ENCODE results near the gene ZGPAT. TPM values are rescaled to one million over a fixed set of nuclear protein-coding genes. Genes with fewer than 3 reads are reported as not detected.

Gene ZGPAT
- total and polyA plus RNA-seq, 2 of the 4 experiments (the other 2 are of a cell fraction) = 13.4 to 20.2 TPM

DNA sequence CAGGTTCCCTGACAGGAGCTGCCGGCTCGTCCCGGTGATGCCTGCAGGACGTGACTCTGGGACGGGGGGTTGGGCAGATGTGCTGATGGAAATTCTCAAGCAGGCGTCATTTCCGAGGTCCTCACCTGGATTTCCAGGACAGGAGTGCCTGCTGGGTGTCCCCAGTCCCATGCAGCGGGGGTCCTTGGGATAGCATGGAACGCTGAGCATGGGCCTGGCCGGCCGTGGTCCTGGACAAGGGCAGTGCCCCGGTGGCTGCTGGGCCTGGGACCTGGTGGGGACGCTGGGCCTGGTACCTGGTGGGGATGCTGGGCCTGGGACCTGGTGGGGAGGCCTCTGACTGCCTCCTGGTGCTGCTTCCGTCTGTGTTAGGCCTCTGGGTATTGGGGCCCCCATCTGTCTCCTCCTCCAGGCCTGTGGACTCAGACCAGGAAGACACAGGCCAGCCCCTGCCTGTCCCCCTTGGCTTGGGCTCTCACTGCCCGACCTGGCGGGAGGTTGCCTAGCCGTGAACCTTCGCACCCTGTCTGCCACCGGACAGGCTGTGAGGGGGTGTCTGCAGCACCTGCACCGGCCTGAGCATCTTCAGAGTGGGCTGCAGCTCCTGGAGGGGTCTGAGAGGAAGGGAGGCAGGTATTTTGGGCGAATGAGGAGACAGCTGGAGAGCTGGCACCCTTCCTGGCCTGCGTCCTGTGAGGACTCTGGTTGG is 43.5 kb upstream of the ZGPAT start:
- Histone ChIP-seq H4K91ac (ENCODE audit: insufficient read depth, low read depth, low read length) (no peak overlapping the region), H3K27ac (ENCODE audit: insufficient read depth, low read length) (no peak overlapping the region), H3K9ac (ENCODE audit: low read depth, low read length) (no peak overlapping the region), H3K9me1 (ENCODE audit: insufficient read depth, low read length) (0 out of 2 replicates have a peak, but pooled peaks cover 3% of the 10 kb centered on the region), H3K56ac (ENCODE audit: extremely low read depth, insufficient read depth, low read length) (no peak overlapping the region), H2AK5ac (ENCODE audit: low read depth, low read length) (no peak overlapping the region), H3K4me3 (ENCODE audit: insufficient read depth, low read depth, low read length) (no peak overlapping the region), H3K18ac (ENCODE audit: low read depth, low read length) (no peak overlapping the region), H4K20me1 (ENCODE audit: insufficient read depth, low read length) (peaks cover under 1% of the 10 kb centered on the region; the same call in 1 of the 2 replicates), H3K4me1 (ENCODE audit: control insufficient read depth, insufficient read depth, low read length) (peaks cover 2% of the 10 kb centered on the region; the same call in 1 of the 2 replicates), H3K23ac (ENCODE audit: low read depth, low read length) (no peak overlapping the region), H3K4me2 (ENCODE audit: low read depth, low read length) (no peak overlapping the region), H3K14ac (replicated peaks; ENCODE audit: low read depth, low read length) (no peak overlapping the region), H3K36me3 (ENCODE audit: control insufficient read depth, insufficient read depth, low read length) (peaks cover 59% of the 10 kb centered on the region), H3K79me1 (ENCODE audit: low read depth in 1 of 2, low read length in 2 of 2) (peaks cover 10 to 45% of the 10 kb centered on the region in 2 experiments), H3K27me3 (ENCODE audit: control insufficient read depth, insufficient read depth, low read length) (no peaks in the 10 kb centered on the region), H4K8ac (ENCODE audit: low read depth in 2 of 2, low read length in 2 of 2) (no peak overlapping the region), H2BK20ac (ENCODE audit: low read depth, low read length) (no peak overlapping the region), H2BK15ac (ENCODE audit: low read depth, low read length) (no peak overlapping the region), H4K5ac (ENCODE audit: low read depth, low read length) (no peak overlapping the region), H3K9me3 (ENCODE audit: control insufficient read depth, insufficient read depth, low read length) (no peaks in the 10 kb centered on the region), H3K4ac (ENCODE audit: low read depth, low read length) (no peak overlapping the region), H2BK120ac (ENCODE audit: low read depth, low read length) (no peak overlapping the region), H2BK5ac (ENCODE audit: low read depth, low read length, poor library complexity, severe bottlenecking) (no peak overlapping the region), H2AFZ (replicated peaks; ENCODE audit: low read length, poor library complexity) (no peak overlapping the region), H2AK9ac (replicated peaks; ENCODE audit: low read depth, low read length, poor library complexity) (no peak overlapping the region)
- 91% methylated on average over 11 of the region's 22 CpGs; no CpG with 5 or more reads in 1 of the 2 experiments for WGBS, 2 experiments (ENCODE audit: extremely low coverage in 2 of 2, insufficient read length in 1 of 2)
- DNase-seq = no peak
- dilution Hi-C loops (cut with HindIII; ENCODE audit: low sequenced_read_pairs, unreplicated experiment) (no loop called here), in situ Hi-C loops (cut with MboI; ENCODE audit: low sequenced_read_pairs) (no loop called here), intact Hi-C loops (cut with micrococcal nuclease) (no loop called here)
- ChIA-PET CTCF (no interaction called here), POLR2A (ENCODE audit: unreplicated experiment) (no interaction called here)
- no TSS peak for BruUV-seq (replicated peaks)
- ATAC-seq (ENCODE audit: low read depth) = no peak
- TF ChIP-seq, protein P1, sequence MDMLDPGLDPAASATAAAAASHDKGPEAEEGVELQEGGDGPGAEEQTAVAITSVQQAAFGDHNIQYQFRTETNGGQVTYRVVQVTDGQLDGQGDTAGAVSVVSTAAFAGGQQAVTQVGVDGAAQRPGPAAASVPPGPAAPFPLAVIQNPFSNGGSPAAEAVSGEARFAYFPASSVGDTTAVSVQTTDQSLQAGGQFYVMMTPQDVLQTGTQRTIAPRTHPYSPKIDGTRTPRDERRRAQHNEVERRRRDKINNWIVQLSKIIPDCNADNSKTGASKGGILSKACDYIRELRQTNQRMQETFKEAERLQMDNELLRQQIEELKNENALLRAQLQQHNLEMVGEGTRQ (IDR thresholded peaks at IDR 0.05; ENCODE audit: low read depth, low read length) = no peak
- TF ChIP-seq RAD21 (IDR thresholded peaks at IDR 0.05; ENCODE audit: low read length) (no peak), ELK1 (IDR thresholded peaks at IDR 0.05; ENCODE audit: borderline replicate concordance, low read depth, low read length) (no peak), POLR2A (IDR thresholded peaks at IDR 0.05; ENCODE audit: low read depth, low read length) (no peak), MAFK (IDR thresholded peaks at IDR 0.05; ENCODE audit: low read depth, low read length) (no peak), CHD1 (IDR thresholded peaks at IDR 0.05; ENCODE audit: low read depth, low read length) (no peak), SMC3 (IDR thresholded peaks at IDR 0.05; ENCODE audit: low read depth, low read length) (no peak)
- TF ChIP-seq, protein P2, sequence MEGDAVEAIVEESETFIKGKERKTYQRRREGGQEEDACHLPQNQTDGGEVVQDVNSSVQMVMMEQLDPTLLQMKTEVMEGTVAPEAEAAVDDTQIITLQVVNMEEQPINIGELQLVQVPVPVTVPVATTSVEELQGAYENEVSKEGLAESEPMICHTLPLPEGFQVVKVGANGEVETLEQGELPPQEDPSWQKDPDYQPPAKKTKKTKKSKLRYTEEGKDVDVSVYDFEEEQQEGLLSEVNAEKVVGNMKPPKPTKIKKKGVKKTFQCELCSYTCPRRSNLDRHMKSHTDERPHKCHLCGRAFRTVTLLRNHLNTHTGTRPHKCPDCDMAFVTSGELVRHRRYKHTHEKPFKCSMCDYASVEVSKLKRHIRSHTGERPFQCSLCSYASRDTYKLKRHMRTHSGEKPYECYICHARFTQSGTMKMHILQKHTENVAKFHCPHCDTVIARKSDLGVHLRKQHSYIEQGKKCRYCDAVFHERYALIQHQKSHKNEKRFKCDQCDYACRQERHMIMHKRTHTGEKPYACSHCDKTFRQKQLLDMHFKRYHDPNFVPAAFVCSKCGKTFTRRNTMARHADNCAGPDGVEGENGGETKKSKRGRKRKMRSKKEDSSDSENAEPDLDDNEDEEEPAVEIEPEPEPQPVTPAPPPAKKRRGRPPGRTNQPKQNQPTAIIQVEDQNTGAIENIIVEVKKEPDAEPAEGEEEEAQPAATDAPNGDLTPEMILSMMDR (conservative IDR thresholded peaks at IDR 0.05; ENCODE audit: low read depth, low read length) = no peak

Data from IMR-90 (cell line).